MM.1S (cell line): Measurements from ENCODE around the gene DGKG.

Source experiments
- DNase-seq: peaks from one replicate; pipeline ENCODE4 v3.0.0-alpha.2; 2015
- H2AFZ ChIP-seq: fragments of 300-600 bp; sonication (generic); 2 replicates; pipeline ENCODE4 v1.6.0; 2016; ENCODE audit warnings: antibody characterized with exemption, low read length
- H3F3A ChIP-seq: fragments of 300-600 bp; sonication (generic); 2 replicates; pipeline ENCODE4 v1.6.1; 2016; ENCODE audit warnings: mild to moderate bottlenecking, antibody characterized with exemption, low read length, moderate library complexity, mixed read lengths; ENCODE audit not compliant: insufficient read depth
- H3K27ac ChIP-seq: fragments of 300-600 bp; sonication (generic); 2 replicates; pipeline ENCODE4 v1.5.1; 2016; ENCODE audit warnings: mild to moderate bottlenecking, low read length
- H3K27me3 ChIP-seq: fragments of 300-600 bp; sonication (generic); replicated peaks from 2 replicates; pipeline ENCODE4 v1.6.0; 2016; ENCODE audit warnings: low read length; ENCODE audit not compliant: insufficient read depth
- H3K36me3 ChIP-seq: fragments of 300-600 bp; sonication (generic); replicated peaks from 2 replicates; pipeline ENCODE4 v1.6.1; 2016; ENCODE audit warnings: mild to moderate bottlenecking, low read length, mixed read lengths; ENCODE audit not compliant: insufficient read depth
- H3K4me1 ChIP-seq: fragments of 300-600 bp; sonication (generic); 2 replicates; pipeline ENCODE4 v1.6.1; 2016; ENCODE audit warnings: low read length, mixed read lengths
- H3K4me2 ChIP-seq: fragments of 300-600 bp; sonication (generic); 2 replicates; pipeline ENCODE4 v1.6.0; 2016; ENCODE audit warnings: low read depth, low read length
- H3K4me3 ChIP-seq: fragments of 300-600 bp; sonication (generic); 2 replicates; pipeline ENCODE4 v1.5.1; 2016; ENCODE audit warnings: low read length, mixed read lengths
- H3K79me2 ChIP-seq: fragments of 300-600 bp; sonication (generic); 2 replicates; pipeline ENCODE4 v1.6.1; 2016; ENCODE audit warnings: mixed run types, low read length, mixed read lengths
- H3K9ac ChIP-seq: fragments of 300-600 bp; sonication (generic); 2 replicates; pipeline ENCODE4 v1.6.1; 2016; ENCODE audit warnings: low read length, mixed read lengths
- H3K9me2 ChIP-seq: fragments of 300-600 bp; sonication (generic); replicated peaks from 2 replicates; pipeline ENCODE4 v1.6.1; 2016; ENCODE audit warnings: mild to moderate bottlenecking, low read length, mixed read lengths; ENCODE audit not compliant: insufficient read depth
- H3K9me3 ChIP-seq: fragments of 300-600 bp; sonication (generic); replicated peaks from 2 replicates; pipeline ENCODE4 v1.6.1; 2016; ENCODE audit warnings: mild to moderate bottlenecking, low read length, mixed read lengths; ENCODE audit not compliant: insufficient read depth
- H4K20me1 ChIP-seq: fragments of 300-600 bp; sonication (generic); 2 replicates; pipeline ENCODE4 v1.6.1; 2016; ENCODE audit warnings: mild to moderate bottlenecking, low read length, moderate library complexity, mixed read lengths; ENCODE audit not compliant: insufficient read depth
- EZH2 ChIP-seq: fragments of 300-600 bp; sonication (generic); optimal IDR thresholded peaks from 2 replicates; pipeline ENCODE3; 2017; ENCODE audit warnings: low read depth, mild to moderate bottlenecking, antibody characterized with exemption, low read length, mixed read lengths
- EZH2phosphoT487 ChIP-seq: fragments of 300-600 bp; sonication (generic); IDR thresholded peaks from 2 replicates; pipeline ENCODE4 v1.6.1; 2018; ENCODE audit warnings: antibody characterized with exemption, low read length
- TF ChIP-seq, protein P1 (sequence below): fragments of 300-600 bp; sonication (generic); IDR thresholded peaks from 2 replicates; pipeline ENCODE4 v1.5.1; 2016; ENCODE audit warnings: antibody characterized with exemption, low read length, mixed read lengths

DGKG gene

DNA sequence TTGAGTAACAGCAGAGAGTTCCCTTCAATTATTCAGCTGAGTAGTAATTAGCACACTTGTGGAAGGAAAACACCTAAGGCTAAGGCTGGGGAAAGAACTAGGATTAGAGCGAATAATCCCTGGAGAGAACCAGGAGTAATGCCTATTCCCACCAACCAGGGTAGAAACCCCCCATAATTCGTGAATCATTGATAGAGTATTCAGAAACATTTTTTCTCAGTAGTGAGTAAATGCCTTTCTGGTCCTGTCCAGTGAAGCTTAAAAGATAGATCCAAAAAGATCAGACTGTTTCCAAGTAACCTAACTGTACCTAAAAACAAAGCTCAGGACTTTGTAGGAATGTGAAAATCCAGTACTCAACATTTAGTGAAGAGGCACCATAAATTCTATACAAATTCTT is 71.2 kb downstream of the DGKG start:
- Histone ChIP-seq H3K36me3 (no peaks in the 10 kb centered on the region), H3K9me2 (no peaks in the 10 kb centered on the region), H3F3A (no peaks in the 10 kb centered on the region), H3K9ac (no peak overlapping the region), H3K4me2 (no peak overlapping the region), H3K79me2 (no peaks in the 10 kb centered on the region), H3K27me3 (no peaks in the 10 kb centered on the region), H3K27ac (no peak overlapping the region), H4K20me1 (no peaks in the 10 kb centered on the region), H2AFZ (no peak overlapping the region), H3K9me3 (no peaks in the 10 kb centered on the region), H3K4me1 (no peaks in the 10 kb centered on the region), H3K4me3 (no peak overlapping the region)
- TF ChIP-seq EZH2, result no peak
- DNase-seq, result no peak

DNA sequence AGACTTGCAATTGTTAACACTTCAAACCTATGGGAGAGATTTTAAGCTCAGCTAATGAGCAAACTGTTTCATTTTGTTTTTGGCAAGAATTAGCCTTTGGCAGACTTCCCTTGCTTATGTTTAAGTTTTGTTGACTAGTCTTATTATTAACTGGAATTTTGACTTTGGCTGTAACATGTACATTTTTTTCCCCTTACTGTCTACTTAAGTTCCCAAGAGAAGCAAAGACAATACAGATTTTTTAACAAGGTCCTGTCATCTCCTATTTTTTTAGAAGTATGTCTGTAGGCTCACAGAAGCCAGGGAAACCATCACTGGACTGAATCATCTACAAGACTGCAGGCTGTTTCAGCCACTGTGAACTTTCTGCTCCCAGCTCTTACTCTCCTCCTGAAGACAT is 74.3 kb downstream of the DGKG start:
- no peaks in the 10 kb centered on the region for H3K36me3 ChIP-seq
- H4K20me1 ChIP-seq, result no peaks in the 10 kb centered on the region
- H3K4me1 ChIP-seq, result no peaks in the 10 kb centered on the region
- H3K4me3 ChIP-seq, result no peak overlapping the region
- H3K4me2 ChIP-seq, result no peak overlapping the region
- no peaks in the 10 kb centered on the region for H3K9me3 ChIP-seq
- H2AFZ ChIP-seq, result no peak overlapping the region
- no peaks in the 10 kb centered on the region for H3K79me2 ChIP-seq
- no peaks in the 10 kb centered on the region for H3K9me2 ChIP-seq
- TF ChIP-seq EZH2phosphoT487, result no peak
- TF ChIP-seq EZH2, result no peak
- TF ChIP-seq, protein P1, sequence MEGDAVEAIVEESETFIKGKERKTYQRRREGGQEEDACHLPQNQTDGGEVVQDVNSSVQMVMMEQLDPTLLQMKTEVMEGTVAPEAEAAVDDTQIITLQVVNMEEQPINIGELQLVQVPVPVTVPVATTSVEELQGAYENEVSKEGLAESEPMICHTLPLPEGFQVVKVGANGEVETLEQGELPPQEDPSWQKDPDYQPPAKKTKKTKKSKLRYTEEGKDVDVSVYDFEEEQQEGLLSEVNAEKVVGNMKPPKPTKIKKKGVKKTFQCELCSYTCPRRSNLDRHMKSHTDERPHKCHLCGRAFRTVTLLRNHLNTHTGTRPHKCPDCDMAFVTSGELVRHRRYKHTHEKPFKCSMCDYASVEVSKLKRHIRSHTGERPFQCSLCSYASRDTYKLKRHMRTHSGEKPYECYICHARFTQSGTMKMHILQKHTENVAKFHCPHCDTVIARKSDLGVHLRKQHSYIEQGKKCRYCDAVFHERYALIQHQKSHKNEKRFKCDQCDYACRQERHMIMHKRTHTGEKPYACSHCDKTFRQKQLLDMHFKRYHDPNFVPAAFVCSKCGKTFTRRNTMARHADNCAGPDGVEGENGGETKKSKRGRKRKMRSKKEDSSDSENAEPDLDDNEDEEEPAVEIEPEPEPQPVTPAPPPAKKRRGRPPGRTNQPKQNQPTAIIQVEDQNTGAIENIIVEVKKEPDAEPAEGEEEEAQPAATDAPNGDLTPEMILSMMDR, result no peak
- H3F3A ChIP-seq, result no peaks in the 10 kb centered on the region
- no peak overlapping the region for H3K9ac ChIP-seq
- no peak overlapping the region for H3K27ac ChIP-seq
- DNase-seq, result no peak
- no peaks in the 10 kb centered on the region for H3K27me3 ChIP-seq

DNA sequence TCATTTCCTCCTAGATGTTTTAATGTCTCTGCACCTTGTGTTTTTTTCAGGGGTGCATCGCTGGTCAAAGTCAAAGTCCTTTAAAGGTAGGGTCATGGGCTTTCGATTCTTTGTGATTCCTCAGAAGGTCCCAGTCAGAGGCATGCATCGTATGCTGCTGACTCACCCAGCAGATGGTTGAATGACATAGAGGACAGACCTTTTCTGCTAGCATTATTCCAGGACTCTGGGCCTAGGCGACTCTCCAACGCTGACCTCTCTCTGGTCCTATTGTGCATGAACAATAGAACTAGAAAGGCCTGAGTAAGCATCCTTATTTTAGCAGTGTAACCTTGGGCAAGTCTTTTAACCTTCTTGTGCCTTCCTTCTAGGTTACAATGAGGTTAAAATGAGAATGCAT is 75.9 kb downstream of the DGKG start:
- no peaks in the 10 kb centered on the region for H3F3A ChIP-seq
- no peaks in the 10 kb centered on the region for H3K4me1 ChIP-seq
- H3K27me3 ChIP-seq, result no peaks in the 10 kb centered on the region
- no peaks in the 10 kb centered on the region for H3K79me2 ChIP-seq
- no peaks in the 10 kb centered on the region for H3K36me3 ChIP-seq
- TF ChIP-seq, protein P1, result no peak
- TF ChIP-seq EZH2 (no peak), EZH2phosphoT487 (no peak)
- no peak for DNase-seq
- H3K9me2 ChIP-seq, result no peaks in the 10 kb centered on the region
- no peak overlapping the region for H3K27ac ChIP-seq
- H4K20me1 ChIP-seq, result no peaks in the 10 kb centered on the region
- H3K4me2 ChIP-seq, result no peak overlapping the region
- H3K9me3 ChIP-seq, result no peaks in the 10 kb centered on the region
- no peak overlapping the region for H3K4me3 ChIP-seq
- H2AFZ ChIP-seq, result no peak overlapping the region
- no peak overlapping the region for H3K9ac ChIP-seq

DNA sequence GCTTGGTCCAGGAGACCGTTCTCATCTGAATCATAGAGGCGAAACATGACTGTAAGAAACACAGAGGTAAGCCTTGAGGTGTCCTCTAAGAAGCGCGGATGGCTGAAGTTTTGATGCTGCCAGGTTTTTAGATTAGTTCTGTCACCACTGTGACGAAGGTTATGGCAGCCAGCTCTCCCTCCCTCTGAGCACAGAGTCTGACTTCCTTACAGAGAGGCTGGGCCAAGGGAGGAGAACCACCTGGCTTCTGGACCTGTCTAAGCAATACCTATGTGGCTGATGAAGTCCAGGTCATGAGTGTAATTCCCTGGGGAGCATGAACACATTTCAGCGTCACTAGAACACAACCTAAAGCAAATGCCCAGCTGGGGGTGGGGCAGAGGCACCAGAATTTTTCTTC is 77.4 kb downstream of the DGKG start:
- Histone ChIP-seq H3K4me3 (no peak overlapping the region), H3F3A (no peaks in the 10 kb centered on the region), H3K79me2 (no peaks in the 10 kb centered on the region), H3K9me2 (no peaks in the 10 kb centered on the region), H3K4me1 (no peaks in the 10 kb centered on the region), H3K27ac (no peak overlapping the region), H4K20me1 (no peaks in the 10 kb centered on the region), H3K36me3 (no peaks in the 10 kb centered on the region), H3K9me3 (no peaks in the 10 kb centered on the region), H2AFZ (no peak overlapping the region), H3K27me3 (no peaks in the 10 kb centered on the region), H3K4me2 (no peak overlapping the region), H3K9ac (no peak overlapping the region)
- DNase-seq, result no peak
- TF ChIP-seq EZH2phosphoT487, result no peak
- TF ChIP-seq, protein P1, result no peak
- TF ChIP-seq EZH2, result no peak
